HEK293 (cell line): ENCODE results near the gene ELOVL4.

Experiments
- CTCF ChIP-seq: fragments of 450-650 bp; formaldehyde crosslinking; IDR thresholded peaks from 2 replicates; pipeline ENCODE4 v1.5.1; 2016; ENCODE audit warnings: missing biosample characterization, missing genetic modification characterization
- PRDM4 ChIP-seq: fragments of 450-650 bp; formaldehyde crosslinking; IDR thresholded peaks from 2 replicates; pipeline ENCODE4 v1.5.1; 2017; ENCODE audit warnings: missing biosample characterization, missing genetic modification characterization
- SCRT1 ChIP-seq: fragments of 450-650 bp; formaldehyde crosslinking; IDR thresholded peaks from 2 replicates; pipeline ENCODE4 v1.5.1; 2016; ENCODE audit warnings: missing biosample characterization, missing genetic modification characterization, borderline replicate concordance
- ZBTB26 ChIP-seq: fragments of 450-650 bp; formaldehyde crosslinking; optimal IDR thresholded peaks from 2 replicates; pipeline ENCODE3; 2016; ENCODE audit warnings: missing biosample characterization, mild to moderate bottlenecking, missing genetic modification characterization
- ZNF10 ChIP-seq: fragments of 450-650 bp; formaldehyde crosslinking; IDR thresholded peaks from 2 replicates; pipeline ENCODE4 v1.5.1; 2017; ENCODE audit warnings: missing biosample characterization, missing genetic modification characterization
- ZNF114 ChIP-seq: fragments of 450-650 bp; formaldehyde crosslinking; IDR thresholded peaks from 2 replicates; pipeline ENCODE4 v1.5.0; 2017; ENCODE audit warnings: missing biosample characterization, missing genetic modification characterization
- ZNF837 ChIP-seq: fragments of 450-650 bp; formaldehyde crosslinking; IDR thresholded peaks from 2 replicates; pipeline ENCODE4 v1.5.1; 2016; ENCODE audit warnings: missing biosample characterization, missing genetic modification characterization

- TF ChIP-seq ZNF837 (tag by site-specific recombination) (no peak), ZBTB26 (tag by site-specific recombination) (no peak), CTCF (no peak), SCRT1 (tag by site-specific recombination) (no peak), ZNF10 (no peak), ZNF114 (tag by site-specific recombination) (no peak), PRDM4 (no peak)
Observed at GRCh38 chr6:79898076-79898475, 49.3 kb downstream of the ELOVL4 start.
